DMS79 (cell line): Measurements from ENCODE around the gene GLI3.

ENCODE experiments used
- DNase-seq: peaks from one replicate; lab custom pipeline; 2025; lab: John Stamatoyannopoulos, UW

GLI3 gene

DNA sequence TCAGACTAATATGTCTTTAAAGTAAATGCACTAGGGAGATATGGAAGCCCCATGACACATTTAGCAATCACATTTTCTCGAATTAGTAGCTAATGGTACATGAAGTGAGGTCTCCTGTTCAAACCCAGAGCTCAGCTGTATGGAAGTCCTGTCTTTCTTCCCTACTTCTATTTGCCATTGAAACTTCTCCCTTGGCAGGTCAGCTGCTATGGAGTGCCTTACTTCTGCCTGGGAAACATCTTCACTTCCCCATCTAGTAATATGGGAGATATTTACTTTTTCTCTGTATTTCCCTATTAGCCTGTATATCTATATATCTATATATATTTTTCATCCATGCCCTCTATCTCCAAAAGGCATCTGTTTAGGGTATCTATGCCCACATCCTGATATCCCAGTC, 308.8 kb downstream of the GLI3 start:
- no peak for DNase-seq

DNA sequence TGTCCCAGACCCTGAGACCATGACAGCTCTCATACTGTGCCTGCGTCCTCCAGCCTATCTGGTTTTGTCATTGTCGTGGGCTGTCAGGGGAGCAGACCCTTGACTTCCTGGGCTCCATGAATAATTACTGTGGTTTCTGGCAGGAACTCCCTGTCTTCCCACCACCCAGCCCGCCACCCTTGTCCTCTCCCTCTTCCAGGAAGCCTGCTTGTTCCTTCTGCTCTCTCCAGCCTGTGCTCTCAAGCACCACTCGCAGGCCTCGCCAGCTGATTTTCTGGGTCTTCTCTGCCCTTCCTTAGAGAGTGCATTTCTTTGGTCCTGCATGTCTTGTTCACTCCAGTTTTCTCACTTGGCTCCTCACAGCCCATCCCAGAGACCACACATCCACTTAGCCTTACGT, 309.6 kb downstream of the GLI3 start:
- DNase-seq: no peak

DNA sequence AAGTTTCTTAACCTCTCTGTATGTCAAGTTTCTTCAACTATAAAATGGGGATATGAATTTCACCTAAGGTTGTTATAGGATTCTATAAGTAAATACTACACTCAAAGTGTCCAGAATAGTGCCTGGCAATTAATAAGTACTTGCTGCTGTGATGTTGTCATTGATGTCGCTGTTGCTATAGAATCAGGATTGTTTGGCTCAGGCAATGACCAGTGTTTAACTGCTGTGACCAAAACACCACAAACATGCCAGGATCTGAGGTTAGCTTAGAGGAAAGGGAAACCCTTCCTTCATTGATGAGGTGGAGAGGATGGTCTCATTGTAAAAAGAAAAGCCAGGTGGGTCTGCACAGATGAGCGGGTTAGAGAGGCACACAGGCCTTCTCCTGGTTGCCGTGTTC, 311.1 kb downstream of the GLI3 start:
- DNase-seq: no peak

DNA sequence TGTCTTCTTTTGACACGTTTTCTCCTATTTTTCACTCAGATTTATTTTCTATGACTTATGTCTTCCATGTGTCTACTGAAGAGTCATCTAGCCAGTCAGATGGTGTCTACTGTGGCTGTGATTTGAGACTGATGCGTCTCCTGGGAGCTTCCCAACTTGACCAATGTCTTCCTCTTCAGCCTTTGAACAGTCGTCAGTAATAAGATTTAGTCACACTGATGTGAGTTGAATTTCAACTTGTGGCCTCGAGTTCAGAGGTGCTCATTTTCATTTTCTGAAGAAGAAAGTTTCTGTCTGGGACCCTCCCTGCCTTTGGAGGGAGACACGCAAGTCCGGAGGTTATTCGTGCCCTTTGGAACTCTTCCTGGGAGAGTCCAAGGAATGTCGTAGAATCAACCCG, 312.2 kb downstream of the GLI3 start:
- no peak for DNase-seq

DNA sequence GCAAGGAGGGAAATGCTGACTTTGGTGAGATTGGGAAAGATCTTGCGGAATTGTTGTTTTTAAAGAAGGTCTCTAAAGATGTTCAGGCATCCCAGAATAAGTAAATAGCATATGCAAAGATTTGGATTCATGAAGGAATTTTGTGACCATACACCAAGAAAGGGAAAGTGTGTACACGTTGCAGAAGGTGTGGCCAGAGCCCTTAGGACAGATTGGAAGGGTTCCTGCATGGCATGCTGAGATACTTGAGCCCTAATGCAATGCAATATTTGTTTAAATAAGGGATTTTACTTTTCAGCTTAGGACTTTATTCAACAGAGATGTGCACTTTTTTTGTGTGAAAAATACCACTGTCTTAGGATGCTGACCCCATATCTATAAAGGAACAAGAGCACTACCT, 314.6 kb downstream of the GLI3 start:
- DNase-seq: no peak

DNA sequence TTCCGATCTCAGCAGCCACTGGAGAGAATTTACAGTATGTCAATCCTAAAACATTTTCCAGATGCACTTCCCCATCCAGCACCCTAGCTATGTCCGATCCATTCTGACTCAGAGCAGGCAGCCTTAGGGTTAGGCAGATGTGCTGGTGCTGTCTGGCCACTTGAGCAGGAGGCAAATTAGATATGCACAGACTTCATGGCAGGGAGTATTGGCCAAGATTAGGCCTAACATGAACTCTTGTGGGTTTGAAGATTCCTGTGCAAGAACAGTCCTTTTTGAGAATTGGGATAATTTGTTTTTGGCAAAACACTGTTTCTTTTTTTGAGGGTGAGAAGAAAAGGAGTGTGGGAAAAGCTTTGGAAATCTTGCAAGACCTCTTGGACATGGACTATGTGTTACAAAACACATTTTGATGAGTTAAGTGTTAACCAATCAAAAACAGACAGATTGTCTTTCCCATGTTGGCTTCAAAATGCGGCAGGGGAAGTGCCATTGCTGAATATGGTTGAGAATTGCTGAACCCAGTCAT, 315.5 kb downstream of the GLI3 start:
- DNase-seq: no peak

DNA sequence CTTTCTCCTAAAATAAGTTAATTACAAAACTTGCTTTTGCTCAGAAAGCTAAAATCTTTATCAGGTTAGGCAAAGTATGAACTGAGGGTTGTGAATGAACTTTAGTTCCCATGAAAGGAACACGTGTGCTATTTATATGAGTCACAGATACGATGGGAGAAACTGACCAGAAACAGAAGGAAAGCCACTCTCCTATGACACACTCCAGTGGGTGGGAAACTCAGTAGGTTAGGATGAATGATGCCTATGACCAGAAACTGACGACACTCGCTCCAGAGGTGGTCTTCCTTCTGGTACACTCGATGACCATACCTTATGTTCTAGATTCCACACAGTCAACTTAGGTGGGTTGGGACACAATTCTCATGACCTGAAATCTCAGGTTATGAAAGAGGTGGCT, 318.4 kb downstream of the GLI3 start:
- DNase-seq: no peak

DNA sequence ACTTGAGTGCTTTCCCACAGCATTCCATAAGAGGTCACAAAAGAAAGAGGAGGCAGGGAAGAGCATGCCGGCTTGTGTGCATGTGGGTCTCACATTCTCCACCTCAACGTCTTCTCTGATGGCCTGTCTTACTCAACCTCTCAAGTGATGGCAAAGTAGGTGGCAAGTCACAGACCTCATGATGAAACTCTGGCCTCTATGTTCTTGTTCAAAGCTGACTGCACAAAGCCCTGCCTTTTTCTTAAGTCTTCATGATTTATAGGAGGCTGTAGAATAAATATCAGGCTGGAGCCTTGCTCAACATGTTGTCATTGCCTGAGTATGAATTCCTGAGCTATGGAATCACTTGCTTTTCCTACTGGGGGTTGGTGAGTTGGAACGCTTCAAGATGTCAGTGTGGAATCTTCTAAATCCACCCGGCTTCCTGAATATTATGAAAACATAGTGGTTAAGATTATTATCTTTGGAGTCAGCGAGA, 320.5 kb downstream of the GLI3 start:
- DNase-seq: no peak

DNA sequence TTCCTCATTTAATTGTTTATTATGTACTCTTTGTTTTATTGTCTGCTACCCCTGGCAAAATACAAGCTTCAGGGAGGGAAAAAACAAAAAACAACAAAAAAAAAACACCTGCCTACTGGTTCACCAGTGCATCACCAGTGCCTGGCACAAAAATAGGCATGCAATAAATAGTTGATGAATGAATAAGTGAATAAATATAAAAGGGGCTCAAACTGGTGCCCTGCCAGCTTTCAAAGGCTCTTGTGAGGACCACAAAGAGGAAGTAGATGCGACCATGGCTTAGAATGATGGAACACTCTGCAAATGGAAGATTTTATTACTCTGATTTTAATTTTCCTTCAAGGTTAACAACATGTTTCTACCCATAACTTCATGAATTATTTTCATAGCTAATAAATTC, 321.1 kb downstream of the GLI3 start:
- DNase-seq: no peak

DNA sequence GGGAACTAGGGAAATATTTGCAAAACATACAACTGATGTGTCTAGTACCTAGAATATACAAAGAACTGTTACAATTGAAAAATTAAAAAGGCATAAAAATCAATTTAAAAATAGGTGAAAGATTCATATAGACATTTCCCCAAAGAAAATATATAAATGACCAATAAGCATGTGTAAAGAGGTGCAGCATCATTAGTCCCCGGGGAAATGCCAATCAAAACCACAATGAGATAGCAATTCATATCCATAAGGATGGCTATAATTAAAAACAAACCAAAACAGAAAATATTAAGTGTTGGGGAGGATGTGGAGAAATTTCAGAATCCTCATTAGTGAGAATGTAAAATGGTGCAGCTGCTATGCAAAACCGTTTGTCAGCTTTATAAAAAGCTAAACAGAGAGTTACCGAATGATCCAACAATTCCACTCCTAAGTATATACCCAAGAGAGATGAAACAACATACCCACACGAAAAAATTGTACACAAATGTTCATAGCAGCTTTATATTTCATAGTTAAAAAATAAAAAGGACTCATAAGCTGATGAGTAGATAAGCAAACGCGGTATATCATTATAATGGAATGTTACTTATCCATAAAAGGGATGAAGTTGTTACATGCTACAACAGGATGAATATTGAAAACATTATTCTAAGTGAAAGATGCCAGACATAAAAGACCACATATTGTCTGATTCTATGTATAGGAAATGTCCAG, 324.0 kb downstream of the GLI3 start:
- no peak for DNase-seq

DNA sequence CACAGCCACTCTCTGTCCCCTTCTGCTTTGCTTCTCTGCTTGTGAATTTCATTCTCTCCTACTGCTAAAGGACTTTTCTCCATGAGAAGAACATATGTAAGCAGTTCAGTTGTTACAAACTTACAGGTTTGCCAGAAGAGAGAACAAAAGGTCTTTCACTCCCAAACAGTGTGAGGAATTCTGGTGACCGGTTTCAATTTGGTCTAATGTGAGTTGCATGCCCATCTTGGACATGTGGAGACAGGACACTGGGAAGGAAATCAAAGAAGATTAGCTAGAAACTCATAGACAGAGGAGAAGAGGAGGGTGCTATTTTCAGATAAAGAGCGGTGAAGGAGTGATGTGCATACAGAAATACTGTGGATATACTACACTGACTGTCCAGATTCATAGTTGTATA, 324.6 kb downstream of the GLI3 start:
- no peak for DNase-seq

DNA sequence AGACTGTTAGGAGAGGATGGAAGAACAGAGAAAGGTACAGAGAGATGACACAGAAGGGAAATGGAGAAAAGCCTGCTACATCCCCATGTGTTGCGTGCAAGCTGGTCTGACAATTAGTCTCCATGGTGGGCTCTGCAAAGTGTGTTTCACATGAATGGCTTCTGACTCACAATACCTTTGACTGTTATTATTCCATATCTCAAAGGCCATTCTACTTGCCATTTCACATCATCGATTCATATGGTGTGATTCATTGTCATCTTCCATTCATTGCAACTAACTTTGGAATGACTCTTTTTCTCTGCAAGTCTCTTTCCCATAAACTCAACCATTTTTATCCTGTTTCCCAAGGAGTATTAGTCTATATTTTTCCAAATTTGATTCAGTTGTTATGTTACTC, 325.2 kb downstream of the GLI3 start:
- no peak for DNase-seq
